Loucy (cell line): Measurements from ENCODE around the gene SLC30A2.
A peak's percentile ranks its signal among the peaks of the same experiment; 100 is the strongest.

Experiments
- H2AFZ ChIP-seq: fragments of 200-600 bp; sonication (generic); 2 replicates; pipeline ENCODE4 v1.6.0; 2016; ENCODE audit warnings: antibody characterized with exemption, mild to moderate bottlenecking, low read length, moderate library complexity
- H3F3A ChIP-seq: fragments of 200-600 bp; 2 replicates; pipeline ENCODE4 v1.6.0; 2016; ENCODE audit warnings: antibody characterized with exemption, low read depth, mild to moderate bottlenecking
- H3K27me3 ChIP-seq: fragments of 200-600 bp; sonication (generic); 2 replicates; pipeline ENCODE4 v1.6.1; 2014; ENCODE audit warnings: low read length, mild to moderate bottlenecking; ENCODE audit not compliant: insufficient read depth, poor library complexity, severe bottlenecking
- H3K36me3 ChIP-seq: fragments of 200-600 bp; sonication (generic); 2 replicates; pipeline ENCODE4 v1.6.1; 2016; ENCODE audit warnings: low read length; ENCODE audit not compliant: insufficient read depth
- H3K4me1 ChIP-seq: fragments of 200-600 bp; sonication (generic); 2 replicates; pipeline ENCODE4 v1.5.1; 2014; ENCODE audit warnings: low read length, mild to moderate bottlenecking; ENCODE audit not compliant: insufficient read depth, poor library complexity, severe bottlenecking
- H3K4me2 ChIP-seq: fragments of 200-600 bp; sonication (generic); 2 replicates; pipeline ENCODE4 v1.6.0; 2014; ENCODE audit warnings: antibody characterized with exemption, low read length, low read depth, mild to moderate bottlenecking; ENCODE audit not compliant: poor library complexity, severe bottlenecking
- H3K4me3 ChIP-seq: fragments of 200-600 bp; sonication (generic); 2 replicates; pipeline ENCODE4 v1.5.1; 2014; ENCODE audit warnings: low read length, mild to moderate bottlenecking, mixed read lengths; ENCODE audit not compliant: poor library complexity, severe bottlenecking
- H3K79me2 ChIP-seq: fragments of 200-600 bp; sonication (generic); 2 replicates; pipeline ENCODE4 v1.6.1; 2014; ENCODE audit warnings: low read length; ENCODE audit not compliant: insufficient read depth
- H3K9ac ChIP-seq: fragments of 200-600 bp; sonication (generic); 2 replicates; pipeline ENCODE4 v1.6.0; 2014; ENCODE audit warnings: mild to moderate bottlenecking, low read depth, low read length, moderate library complexity; ENCODE audit not compliant: poor library complexity, severe bottlenecking
- H3K9me2 ChIP-seq: fragments of 200-600 bp; sonication (generic); replicated peaks from 2 replicates; pipeline ENCODE4 v1.6.1; 2016; ENCODE audit warnings: low read depth, low read length, mixed read lengths
- H3K9me3 ChIP-seq: fragments of 200-600 bp; sonication (generic); 2 replicates; pipeline ENCODE4 v1.6.1; 2014; ENCODE audit warnings: mild to moderate bottlenecking, antibody characterized with exemption, low read length, low read depth; ENCODE audit not compliant: insufficient read depth
- H4K20me1 ChIP-seq: fragments of 200-600 bp; sonication (generic); 2 replicates; pipeline ENCODE4 v1.6.0; 2014; ENCODE audit warnings: antibody characterized with exemption, low read length, mild to moderate bottlenecking; ENCODE audit not compliant: insufficient read depth, poor library complexity, severe bottlenecking
- EZH2phosphoT487 ChIP-seq: fragments of 200-600 bp; IDR thresholded peaks from 2 replicates; pipeline ENCODE4 v1.6.1; 2018; ENCODE audit warnings: antibody characterized with exemption, mild to moderate bottlenecking, moderate library complexity, borderline replicate concordance
- TF ChIP-seq, protein P1 (sequence below): fragments of 200-600 bp; sonication (generic); conservative IDR thresholded peaks from 2 replicates; pipeline ENCODE4 v1.5.1; 2014; ENCODE audit warnings: mild to moderate bottlenecking, antibody characterized with exemption, low read length

SLC30A2 gene

DNA sequence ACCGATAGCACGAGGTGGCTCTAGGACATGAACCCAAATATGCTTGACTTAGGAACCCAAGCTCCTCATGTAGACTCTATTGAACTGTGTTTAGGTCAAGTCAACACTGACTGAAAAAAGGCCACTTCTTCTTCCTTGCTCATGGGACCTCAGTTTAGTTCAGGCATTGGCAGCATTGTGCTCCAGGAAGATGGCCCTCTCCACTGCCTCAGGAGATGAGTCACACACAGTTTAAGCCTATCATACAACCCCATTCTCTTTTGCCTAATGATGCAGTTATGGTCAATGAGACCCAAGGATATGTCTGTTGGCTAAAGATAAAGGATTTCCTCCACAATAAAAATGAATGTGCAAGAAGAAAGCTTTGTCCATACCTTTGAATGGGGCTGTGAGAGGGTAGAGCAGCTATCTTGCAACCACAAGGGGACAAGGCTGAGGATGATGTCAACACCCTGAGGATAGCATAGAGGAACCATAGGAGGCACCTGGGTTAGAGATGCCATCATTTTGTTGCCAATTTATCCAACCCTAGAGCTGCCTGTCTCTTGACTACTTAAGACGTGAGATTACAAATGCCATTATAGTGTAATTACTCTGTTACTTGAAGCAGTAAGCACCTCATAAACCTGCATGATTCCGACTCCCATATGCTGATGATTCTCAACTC is 24.5 kb upstream of the SLC30A2 start:
- no peaks in the 10 kb centered on the region for H3K9me3 ChIP-seq
- H4K20me1 ChIP-seq = no peaks in the 10 kb centered on the region
- no peaks in the 10 kb centered on the region for H3K27me3 ChIP-seq
- no peak for TF ChIP-seq EZH2phosphoT487
- TF ChIP-seq, protein P1, sequence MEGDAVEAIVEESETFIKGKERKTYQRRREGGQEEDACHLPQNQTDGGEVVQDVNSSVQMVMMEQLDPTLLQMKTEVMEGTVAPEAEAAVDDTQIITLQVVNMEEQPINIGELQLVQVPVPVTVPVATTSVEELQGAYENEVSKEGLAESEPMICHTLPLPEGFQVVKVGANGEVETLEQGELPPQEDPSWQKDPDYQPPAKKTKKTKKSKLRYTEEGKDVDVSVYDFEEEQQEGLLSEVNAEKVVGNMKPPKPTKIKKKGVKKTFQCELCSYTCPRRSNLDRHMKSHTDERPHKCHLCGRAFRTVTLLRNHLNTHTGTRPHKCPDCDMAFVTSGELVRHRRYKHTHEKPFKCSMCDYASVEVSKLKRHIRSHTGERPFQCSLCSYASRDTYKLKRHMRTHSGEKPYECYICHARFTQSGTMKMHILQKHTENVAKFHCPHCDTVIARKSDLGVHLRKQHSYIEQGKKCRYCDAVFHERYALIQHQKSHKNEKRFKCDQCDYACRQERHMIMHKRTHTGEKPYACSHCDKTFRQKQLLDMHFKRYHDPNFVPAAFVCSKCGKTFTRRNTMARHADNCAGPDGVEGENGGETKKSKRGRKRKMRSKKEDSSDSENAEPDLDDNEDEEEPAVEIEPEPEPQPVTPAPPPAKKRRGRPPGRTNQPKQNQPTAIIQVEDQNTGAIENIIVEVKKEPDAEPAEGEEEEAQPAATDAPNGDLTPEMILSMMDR = no peak
- no peak overlapping the region for H3K4me3 ChIP-seq
- H2AFZ ChIP-seq = peak overlapping the region; percentile 58
- H3K9me2 ChIP-seq = no peaks in the 10 kb centered on the region
- H3K4me1 ChIP-seq = peaks cover 33% of the 10 kb centered on the region
- H3K36me3 ChIP-seq = no peaks in the 10 kb centered on the region
- no peaks in the 10 kb centered on the region for H3K79me2 ChIP-seq
- peak overlapping the region; percentile 26 for H3K4me2 ChIP-seq
- H3F3A ChIP-seq = 0 out of 2 replicates have a peak, but pooled peaks cover 3% of the 10 kb centered on the region
- H3K9ac ChIP-seq = no peak overlapping the region

DNA sequence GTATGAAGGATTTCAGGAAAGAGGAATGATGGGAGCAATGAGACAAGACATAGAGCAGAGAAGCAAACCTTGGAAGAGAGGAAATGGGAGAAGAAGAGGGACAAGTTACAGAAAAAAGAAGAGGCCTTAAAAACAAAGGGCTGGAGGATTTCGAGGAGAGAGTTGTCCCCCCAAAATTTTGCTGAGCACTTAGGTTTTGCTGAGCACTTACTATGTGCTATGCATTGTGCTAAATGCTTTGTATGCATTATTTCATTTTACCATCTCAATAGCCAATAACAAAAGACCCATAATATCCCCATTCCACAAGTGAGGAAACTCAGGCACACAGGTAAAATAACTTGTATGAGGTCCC is 24.0 kb upstream of the SLC30A2 start:
- Histone ChIP-seq H3K27me3 (no peaks in the 10 kb centered on the region), H3K9me2 (no peaks in the 10 kb centered on the region), H3F3A (0 out of 2 replicates have a peak, but pooled peaks cover 3% of the 10 kb centered on the region), H3K79me2 (no peaks in the 10 kb centered on the region), H3K4me1 (peaks cover 31% of the 10 kb centered on the region), H2AFZ (peak overlapping the region; percentile 42), H4K20me1 (no peaks in the 10 kb centered on the region), H3K9me3 (no peaks in the 10 kb centered on the region), H3K9ac (no peak overlapping the region), H3K4me2 (peak overlapping the region; percentile 26), H3K4me3 (no peak overlapping the region), H3K36me3 (no peaks in the 10 kb centered on the region)
- TF ChIP-seq, protein P1 = no peak
- TF ChIP-seq EZH2phosphoT487 = no peak

DNA sequence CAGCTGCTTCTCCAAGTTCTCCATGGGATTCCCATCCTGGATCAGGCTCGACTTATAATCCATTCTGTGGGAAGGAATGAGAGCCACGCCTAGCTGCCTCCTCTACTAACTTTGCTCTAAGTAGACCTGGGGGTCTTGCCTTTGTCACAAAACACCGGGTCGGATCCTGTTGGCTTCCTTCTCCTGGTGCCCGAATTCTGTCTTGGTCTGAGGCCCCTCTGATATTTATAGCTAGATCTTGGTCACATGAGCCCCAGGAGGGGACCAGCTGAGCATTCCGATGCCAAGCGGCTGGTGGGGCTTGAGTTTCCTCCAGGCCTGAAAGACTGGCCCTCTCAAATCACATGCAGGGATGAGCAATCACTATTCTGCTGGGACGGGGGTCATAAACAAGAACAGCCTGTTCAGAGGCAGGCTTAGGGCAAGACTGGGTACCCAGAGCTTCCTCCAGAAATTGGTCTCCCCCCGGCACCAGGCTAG is 21.6 kb upstream of the SLC30A2 start, which contains the start of gene TRIM63:
Gene TRIM63 (minus strand): TSS at position 199 of the 480 bp plus-strand sequence. CDS start 136 bp downstream, at position 63.
- Histone ChIP-seq H4K20me1 (no peaks in the 10 kb centered on the region), H3K9me2 (no peaks in the 10 kb centered on the region), H3K36me3 (no peaks in the 10 kb centered on the region), H2AFZ (no peak within 1 kb of the TSS), H3F3A (0 out of 2 replicates have a peak, but pooled peaks cover 3% of the 10 kb centered on the region), H3K27me3 (no peaks in the 10 kb centered on the region), H3K4me3 (no peak within 1 kb of the TSS), H3K9ac (no peak within 1 kb of the TSS), H3K4me1 (peaks cover 24% of the 10 kb centered on the region), H3K9me3 (no peaks in the 10 kb centered on the region), H3K4me2 (no peak within 1 kb of the TSS), H3K79me2 (no peaks in the 10 kb centered on the region)
- TF ChIP-seq, protein P1 = no peak
